Lower leg skin (tissue), 4 donors: ENCODE results near the gene BDH2. TPM values are rescaled to one million over a fixed set of nuclear protein-coding genes. Genes with fewer than 3 reads are reported as not detected.

Experiments used
- DNase-seq, 2 donors: peaks; one replicate each; pipeline ENCODE4 v3.0.0-alpha.2; 2019; ENCODE audit warnings: low spot score in 2 of 2
- H3K4me3 ChIP-seq: fragments of 200-600 bp; sonication (generic); 2 replicates; pipeline ENCODE4 v1.5.1; 2017; ENCODE audit warnings: mild to moderate bottlenecking, low read depth; ENCODE audit not compliant: poor library complexity, severe bottlenecking
- POLR2A ChIP-seq, 2 donors: fragments of 450-650 bp; IDR thresholded peaks; one replicate each; pipeline ENCODE4 v1.6.1; 2016 to 2017; ENCODE audit warnings: antibody characterized with exemption in 2 of 2, mild to moderate bottlenecking in 1 of 2, moderate library complexity in 1 of 2
- WGBS, 2 donors: methylation state at CpG; one replicate each; pipeline ENCODE4 v1.1.5; 2018; 5-methylcytosine and 5-hydroxymethylcytosine counted together
- intact Hi-C: fragments of 100-400 bp; cut with DNase I; formaldehyde crosslinking; loops from one replicate; pipeline ENCODE4 v1.15.0; 2023; ENCODE audit warnings: low total_unique reads
- total RNA-seq, 4 donors: library from RNA; depleted of rRNA; stranded (reverse); fragments of >200 nt; gene quantifications; one replicate each; pipeline ENCODE4 v1.1.0, GENCODE V29; 2016
- TF ChIP-seq, protein P1 (sequence below), 3 donors: fragments of 450-650 bp; IDR thresholded peaks; one replicate each; pipeline ENCODE4 v1.5.1; 2016; ENCODE audit warnings: antibody characterized with exemption in 3 of 3, mild to moderate bottlenecking in 3 of 3, moderate library complexity in 2 of 3

The BDH2 gene
- total RNA-seq, 4 donors from 2014 or later = 29.9 to 44.5 (median 38.9) TPM

DNA sequence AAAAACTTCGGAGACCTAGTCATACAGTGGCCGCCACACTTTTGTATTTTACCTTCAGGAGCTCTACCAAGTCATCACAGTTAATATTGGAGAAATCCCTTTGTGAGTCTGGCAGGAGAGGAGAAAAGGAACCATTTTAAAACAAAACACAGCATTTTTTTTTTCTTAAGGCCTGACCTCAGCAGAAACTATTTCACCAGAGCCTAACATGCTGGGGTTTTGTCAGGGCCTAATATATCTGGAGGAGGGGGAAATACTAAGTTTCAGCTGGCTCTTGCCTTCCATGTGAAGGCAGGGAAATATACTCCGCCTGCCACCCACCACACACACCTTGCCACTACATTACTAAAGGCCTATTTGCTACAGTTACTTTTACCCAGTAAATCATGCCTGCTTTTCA is 26.5 kb upstream of the BDH2 start:
- DNase-seq = no peak
- WGBS, 2 donors = 94 to 100% methylated on average over 3 of the region's 3 CpGs
- H3K4me3 ChIP-seq = no peak overlapping the region
- no peak for TF ChIP-seq POLR2A (IDR thresholded peaks at IDR 0.05)
- TF ChIP-seq, protein P1, sequence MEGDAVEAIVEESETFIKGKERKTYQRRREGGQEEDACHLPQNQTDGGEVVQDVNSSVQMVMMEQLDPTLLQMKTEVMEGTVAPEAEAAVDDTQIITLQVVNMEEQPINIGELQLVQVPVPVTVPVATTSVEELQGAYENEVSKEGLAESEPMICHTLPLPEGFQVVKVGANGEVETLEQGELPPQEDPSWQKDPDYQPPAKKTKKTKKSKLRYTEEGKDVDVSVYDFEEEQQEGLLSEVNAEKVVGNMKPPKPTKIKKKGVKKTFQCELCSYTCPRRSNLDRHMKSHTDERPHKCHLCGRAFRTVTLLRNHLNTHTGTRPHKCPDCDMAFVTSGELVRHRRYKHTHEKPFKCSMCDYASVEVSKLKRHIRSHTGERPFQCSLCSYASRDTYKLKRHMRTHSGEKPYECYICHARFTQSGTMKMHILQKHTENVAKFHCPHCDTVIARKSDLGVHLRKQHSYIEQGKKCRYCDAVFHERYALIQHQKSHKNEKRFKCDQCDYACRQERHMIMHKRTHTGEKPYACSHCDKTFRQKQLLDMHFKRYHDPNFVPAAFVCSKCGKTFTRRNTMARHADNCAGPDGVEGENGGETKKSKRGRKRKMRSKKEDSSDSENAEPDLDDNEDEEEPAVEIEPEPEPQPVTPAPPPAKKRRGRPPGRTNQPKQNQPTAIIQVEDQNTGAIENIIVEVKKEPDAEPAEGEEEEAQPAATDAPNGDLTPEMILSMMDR (IDR thresholded peaks at IDR 0.05) = no peak
- intact Hi-C loops = no loop called here

DNA sequence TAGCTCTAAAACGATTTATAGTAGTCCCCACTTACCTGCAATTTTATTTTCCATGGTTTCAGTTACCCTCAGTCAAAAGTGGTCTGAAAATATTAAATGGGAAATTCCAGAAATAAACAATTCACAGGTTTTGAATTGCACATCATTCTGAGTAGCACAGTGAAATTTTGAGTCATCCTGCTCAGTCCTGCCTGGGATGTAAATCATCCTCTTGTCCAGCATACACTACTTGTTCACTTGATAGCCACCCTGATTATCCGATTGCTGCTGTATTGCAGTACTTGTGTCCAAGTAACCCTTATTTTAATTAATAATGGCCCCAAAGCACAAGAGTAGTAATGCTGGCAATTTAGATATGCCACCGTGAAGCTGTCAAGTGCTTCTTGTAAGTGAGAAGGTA is 23.5 kb upstream of the BDH2 start:
- WGBS, 2 donors = 79 to 98% methylated on average over 3 of the region's 3 CpGs
- no peak overlapping the region for H3K4me3 ChIP-seq
- intact Hi-C loops = no loop called here
- DNase-seq = no peak
- TF ChIP-seq, protein P1 (IDR thresholded peaks at IDR 0.05) = no peak
- TF ChIP-seq POLR2A (IDR thresholded peaks at IDR 0.05) = no peak

DNA sequence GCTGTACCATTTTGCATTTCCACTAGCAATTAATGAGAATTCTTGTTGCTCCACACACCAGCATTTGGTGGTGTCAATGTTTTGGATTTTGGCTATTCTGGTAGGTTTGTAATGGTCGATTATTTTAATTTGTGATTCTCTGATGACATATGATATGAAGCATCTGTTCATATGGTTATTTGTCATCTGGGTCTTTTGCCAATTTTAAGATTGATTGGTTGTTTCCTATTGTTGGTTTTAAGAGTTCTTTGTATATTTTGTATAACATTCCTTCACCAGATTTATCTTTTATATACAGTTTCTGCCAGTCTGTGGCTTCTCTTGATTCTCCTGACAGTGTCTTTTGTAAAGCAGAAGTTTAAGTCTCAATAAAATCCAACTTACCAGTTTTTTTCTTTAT is 18.5 kb upstream of the BDH2 start:
- intact Hi-C loops = no loop called here
- no peak for DNase-seq
- no peak overlapping the region for H3K4me3 ChIP-seq
- TF ChIP-seq, protein P1 (IDR thresholded peaks at IDR 0.05) = no peak
- no peak for TF ChIP-seq POLR2A (IDR thresholded peaks at IDR 0.05)
- 61 to 64% methylated on average over 1 of the region's 1 CpG for WGBS, 2 donors

DNA sequence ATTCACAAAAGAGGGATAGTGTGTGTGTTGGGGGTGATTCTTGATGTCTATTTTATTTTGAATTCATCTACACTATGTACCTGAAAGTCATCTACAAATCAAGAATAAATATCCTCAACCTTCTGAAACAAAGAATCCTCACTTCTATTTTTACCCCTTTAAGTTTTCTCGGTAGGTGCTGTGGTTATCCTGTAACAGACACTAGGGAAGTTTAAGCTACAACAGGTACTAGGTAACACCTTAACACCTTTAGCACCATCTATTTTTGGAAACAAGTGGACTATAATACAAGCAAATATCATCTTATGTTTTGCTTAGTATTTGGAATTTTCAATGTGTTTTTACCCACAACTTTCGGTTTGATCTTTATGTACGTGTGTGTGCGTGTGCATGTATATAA is 12.0 kb upstream of the BDH2 start:
- DNase-seq = no peak
- WGBS, 2 donors = 65 to 95% methylated on average over 4 of the region's 4 CpGs
- no peak overlapping the region for H3K4me3 ChIP-seq
- intact Hi-C loops = no loop called here
- TF ChIP-seq POLR2A (IDR thresholded peaks at IDR 0.05) = no peak
- TF ChIP-seq, protein P1 (IDR thresholded peaks at IDR 0.05) = no peak

DNA sequence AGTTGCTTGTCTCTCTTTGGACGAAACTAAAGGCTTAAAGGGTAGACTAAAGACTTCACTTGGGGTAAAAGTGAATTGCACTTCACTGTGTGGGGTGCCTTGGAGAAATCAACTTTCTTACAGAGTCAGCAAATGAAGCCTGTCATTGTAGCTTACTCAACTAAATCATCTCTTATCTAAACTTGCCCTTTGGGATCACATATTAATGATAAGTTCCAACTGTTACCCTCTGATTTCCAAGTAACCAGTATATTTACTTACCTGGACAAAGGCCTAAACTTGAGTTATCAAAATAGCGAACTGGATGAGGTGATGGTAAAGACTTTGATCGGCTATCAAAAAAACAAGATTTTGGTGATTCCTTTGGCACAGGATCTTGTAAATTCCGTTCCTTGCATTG is 8.9 kb upstream of the BDH2 start:
- WGBS, 2 donors = 95 to 98% methylated on average over 4 of the region's 4 CpGs
- intact Hi-C loops = no loop called here
- no peak for TF ChIP-seq POLR2A (IDR thresholded peaks at IDR 0.05)
- TF ChIP-seq, protein P1 (IDR thresholded peaks at IDR 0.05) = no peak

DNA sequence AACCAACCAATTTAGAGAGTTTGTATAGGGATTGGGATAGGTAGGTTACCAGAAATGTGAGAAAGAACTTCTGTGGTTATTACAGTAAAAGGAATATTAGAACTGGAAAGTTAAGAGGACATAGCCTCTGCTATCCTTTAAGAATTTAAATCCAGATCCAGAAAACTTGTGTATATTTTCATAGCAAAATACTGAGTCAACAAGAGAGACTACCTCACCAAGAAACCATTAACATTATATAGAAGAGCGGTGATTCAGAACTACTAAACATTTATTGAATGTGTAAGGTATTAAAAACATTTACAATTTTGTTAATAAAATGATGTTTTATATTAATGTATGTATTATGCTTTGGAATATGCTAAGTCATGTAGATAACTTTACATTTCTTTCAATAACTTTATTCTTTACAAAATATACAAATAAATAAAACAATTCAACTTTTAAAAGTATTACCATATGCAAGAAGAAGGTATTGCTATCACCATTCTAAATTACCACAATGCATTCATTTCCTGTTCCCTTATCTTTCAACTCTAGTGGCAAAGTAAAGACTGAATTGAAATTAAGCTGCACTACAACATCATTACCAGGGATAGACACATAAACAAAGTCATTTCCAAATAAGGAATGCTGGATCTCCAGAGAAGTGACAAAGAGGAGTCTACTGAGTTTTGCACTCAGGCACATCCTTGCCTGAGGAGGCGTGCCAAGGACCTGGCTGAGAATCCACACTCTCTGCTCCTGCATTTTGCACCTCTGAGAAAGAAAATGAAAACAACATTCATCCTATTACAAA is 6.1 kb upstream of the BDH2 start:
- intact Hi-C loops = no loop called here
- DNase-seq = no peak
- 92 to 96% methylated on average over 2 of the region's 2 CpGs for WGBS, 2 donors
- TF ChIP-seq, protein P1 (IDR thresholded peaks at IDR 0.05) = no peak
- no peak for TF ChIP-seq POLR2A (IDR thresholded peaks at IDR 0.05)
- no peak overlapping the region for H3K4me3 ChIP-seq

More for the DNA sequence above, 8.9 kb upstream of the BDH2 start:
- no peak overlapping the region for H3K4me3 ChIP-seq
- DNase-seq = no peak
